Non-pigmented ciliary epithelial cell (primary cell): ENCODE data around the gene GPR18.

Source experiments
- DNase-seq: peaks from one replicate; pipeline ENCODE4 v3.0.0-alpha.2; 2010; ENCODE audit warnings: low read depth

Gene GPR18

GRCh38 chr13:99290894-99291293 is 32.7 kb upstream of the GPR18 start:
- DNase-seq: no peak

GRCh38 chr13:99289674-99290337 is 31.6 kb upstream of the GPR18 start:
- DNase-seq: no peak

- no peak for DNase-seq
Observed at GRCh38 chr13:99289271-99289670, 31.1 kb upstream of the GPR18 start.

GRCh38 chr13:99288089-99288488 is 29.9 kb upstream of the GPR18 start:
- no peak for DNase-seq

- no peak for DNase-seq
Observed at GRCh38 chr13:99287551-99287950, 29.4 kb upstream of the GPR18 start.

- DNase-seq: no peak
Observed at GRCh38 chr13:99285432-99286182, 27.4 kb upstream of the GPR18 start.

- no peak for DNase-seq
Observed at GRCh38 chr13:99282264-99283231, 24.4 kb upstream of the GPR18 start.

GRCh38 chr13:99281811-99282263 is 23.7 kb upstream of the GPR18 start:
- no peak for DNase-seq

- no peak for DNase-seq
Observed at GRCh38 chr13:99280166-99280565, 22.0 kb upstream of the GPR18 start.

- DNase-seq: no peak
Observed at GRCh38 chr13:99279637-99280036, 21.5 kb upstream of the GPR18 start.

- no peak for DNase-seq
Observed at GRCh38 chr13:99278843-99279242, 20.7 kb upstream of the GPR18 start.

- DNase-seq: no peak
Observed at GRCh38 chr13:99278200-99278599, 20.0 kb upstream of the GPR18 start.

GRCh38 chr13:99277629-99278028 is 19.4 kb upstream of the GPR18 start:
- no peak for DNase-seq

GRCh38 chr13:99276706-99277105 is 18.5 kb upstream of the GPR18 start:
- no peak for DNase-seq

- peak; percentile 43 for DNase-seq
Observed at GRCh38 chr13:99275093-99275469, 16.9 kb upstream of the GPR18 start.

- DNase-seq: no peak
Observed at GRCh38 chr13:99273128-99273527, 14.9 kb upstream of the GPR18 start.

- DNase-seq: no peak
Observed at GRCh38 chr13:99272481-99272880, 14.3 kb upstream of the GPR18 start.

- DNase-seq: no peak
Observed at GRCh38 chr13:99271249-99271648, 13.1 kb upstream of the GPR18 start.

- no peak for DNase-seq
Observed at GRCh38 chr13:99270518-99270917, 12.3 kb upstream of the GPR18 start.

GRCh38 chr13:99269627-99270241 is 11.6 kb upstream of the GPR18 start:
- no peak for DNase-seq

- no peak for DNase-seq
Observed at GRCh38 chr13:99268822-99269221, 10.6 kb upstream of the GPR18 start.

- no peak for DNase-seq
Observed at GRCh38 chr13:99267927-99268326, 9.7 kb upstream of the GPR18 start.
